Loucy (cell line): Measurements from ENCODE around the gene ADD2.

Experiments used
- EZH2phosphoT487 ChIP-seq: fragments of 200-600 bp; IDR thresholded peaks from 2 replicates; pipeline ENCODE4 v1.6.1; 2018; ENCODE audit warnings: antibody characterized with exemption, mild to moderate bottlenecking, moderate library complexity, borderline replicate concordance
- TF ChIP-seq, protein P1 (sequence below): fragments of 200-600 bp; sonication (generic); conservative IDR thresholded peaks from 2 replicates; pipeline ENCODE4 v1.5.1; 2014; ENCODE audit warnings: mild to moderate bottlenecking, antibody characterized with exemption, low read length

DNA sequence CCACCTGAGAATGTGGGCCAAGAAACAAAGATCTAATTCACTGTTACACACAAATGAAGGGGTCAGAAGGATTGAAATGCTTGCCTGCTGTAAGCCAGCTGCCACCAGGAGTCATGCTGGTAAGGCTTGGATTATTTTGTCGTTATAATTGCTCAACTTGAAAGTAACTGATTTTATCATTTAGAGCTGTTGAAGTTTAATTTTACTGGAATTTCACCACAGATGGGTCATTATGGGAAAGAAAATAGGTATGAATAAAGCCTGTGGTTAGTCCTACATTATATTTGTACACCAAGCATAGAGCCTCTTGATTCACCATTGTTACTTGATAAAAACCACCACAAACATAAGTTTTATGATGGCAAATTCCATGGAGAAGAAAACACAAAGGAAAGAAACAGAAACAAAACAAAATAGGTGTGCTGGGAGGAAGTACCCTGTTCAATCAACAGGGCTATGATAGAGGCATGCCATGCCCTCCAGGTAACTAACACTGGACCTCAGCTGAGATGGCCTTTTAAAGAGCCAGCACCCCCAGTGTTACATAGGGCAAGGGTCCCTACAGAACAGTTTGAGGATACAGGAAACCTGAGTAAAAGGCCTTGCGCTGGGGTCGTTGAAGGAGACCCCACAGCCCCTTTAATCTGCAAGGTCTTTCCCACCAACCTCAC, 49.4 kb upstream of the ADD2 start:
- TF ChIP-seq, protein P1, sequence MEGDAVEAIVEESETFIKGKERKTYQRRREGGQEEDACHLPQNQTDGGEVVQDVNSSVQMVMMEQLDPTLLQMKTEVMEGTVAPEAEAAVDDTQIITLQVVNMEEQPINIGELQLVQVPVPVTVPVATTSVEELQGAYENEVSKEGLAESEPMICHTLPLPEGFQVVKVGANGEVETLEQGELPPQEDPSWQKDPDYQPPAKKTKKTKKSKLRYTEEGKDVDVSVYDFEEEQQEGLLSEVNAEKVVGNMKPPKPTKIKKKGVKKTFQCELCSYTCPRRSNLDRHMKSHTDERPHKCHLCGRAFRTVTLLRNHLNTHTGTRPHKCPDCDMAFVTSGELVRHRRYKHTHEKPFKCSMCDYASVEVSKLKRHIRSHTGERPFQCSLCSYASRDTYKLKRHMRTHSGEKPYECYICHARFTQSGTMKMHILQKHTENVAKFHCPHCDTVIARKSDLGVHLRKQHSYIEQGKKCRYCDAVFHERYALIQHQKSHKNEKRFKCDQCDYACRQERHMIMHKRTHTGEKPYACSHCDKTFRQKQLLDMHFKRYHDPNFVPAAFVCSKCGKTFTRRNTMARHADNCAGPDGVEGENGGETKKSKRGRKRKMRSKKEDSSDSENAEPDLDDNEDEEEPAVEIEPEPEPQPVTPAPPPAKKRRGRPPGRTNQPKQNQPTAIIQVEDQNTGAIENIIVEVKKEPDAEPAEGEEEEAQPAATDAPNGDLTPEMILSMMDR: no peak
- no peak for TF ChIP-seq EZH2phosphoT487
